Endothelial cell of umbilical vein (primary cell): Measurements from ENCODE around the gene MVB12B.

Experiments used
- CTCF ChIP-seq, 2 donors: IDR thresholded peaks; 1 replicate in 1 of 2; 2 replicates in 1 of 2; pipeline ENCODE4 v1.5.1; 2011; ENCODE audit warnings: low read length in 2 of 2, mild to moderate bottlenecking in 2 of 2, moderate library complexity in 2 of 2, control low read depth in 1 of 2, inconsistent platforms in 1 of 2, low read depth in 1 of 2; ENCODE audit not compliant: insufficient read depth in 1 of 2; ENCODE audit errors: extremely low read depth in 1 of 2
- EZH2 ChIP-seq: IDR thresholded peaks from 2 replicates; pipeline ENCODE4 v1.6.1; 2012; ENCODE audit warnings: borderline replicate concordance, low read depth, mild to moderate bottlenecking, moderate library complexity, low read length, inconsistent platforms; ENCODE audit not compliant: severe bottlenecking
- FOS ChIP-seq: IDR thresholded peaks from 2 replicates; pipeline ENCODE4 v1.6.1; 2011; ENCODE audit warnings: mild to moderate bottlenecking, low read length, moderate library complexity, borderline replicate concordance; ENCODE audit not compliant: insufficient read depth
- GATA2 ChIP-seq: IDR thresholded peaks from 2 replicates; pipeline ENCODE4 v1.7.0; 2011; ENCODE audit warnings: low read depth, mild to moderate bottlenecking, moderate library complexity, mixed read lengths, low read length; ENCODE audit not compliant: insufficient read length, insufficient read depth
- MAX ChIP-seq: IDR thresholded peaks from 2 replicates; pipeline ENCODE4 v1.6.1; 2011; ENCODE audit not compliant: insufficient read depth, insufficient read length
- MYC ChIP-seq: IDR thresholded peaks from one replicate; pipeline ENCODE4 v1.6.1; 2011; ENCODE audit warnings: mild to moderate bottlenecking, low read depth, low read length
- POLR2A ChIP-seq: IDR thresholded peaks from 2 replicates; pipeline ENCODE4 v1.6.1; 2012; ENCODE audit warnings: low read depth, mild to moderate bottlenecking, control low read depth, low read length
- POLR2AphosphoS5 ChIP-seq: IDR thresholded peaks from 2 replicates; pipeline ENCODE4 v1.6.1; 2012; ENCODE audit warnings: low read depth, mild to moderate bottlenecking, control low read depth, low read length, moderate library complexity; ENCODE audit not compliant: insufficient read depth

GRCh38 chr9:126408004-126408403 is 81.4 kb downstream of the MVB12B start:
- TF ChIP-seq CTCF (IDR thresholded peaks at IDR 0.05; ENCODE audit: extremely low read depth in 1 of 2, insufficient read depth in 1 of 2, low read depth in 1 of 2, low read length in 2 of 2) (no peak), EZH2 (no peak), POLR2A (no peak), POLR2AphosphoS5 (no peak), FOS (no peak), MAX (no peak), GATA2 (no peak), MYC (no peak)
